ENCODE data around the gene IPPK. TPM values are rescaled to one million over a fixed set of nuclear protein-coding genes. Genes with fewer than 3 reads are reported as not detected.

The IPPK gene
- total RNA-seq, 1 donor from 2014 or later = 39.5 TPM

DNA sequence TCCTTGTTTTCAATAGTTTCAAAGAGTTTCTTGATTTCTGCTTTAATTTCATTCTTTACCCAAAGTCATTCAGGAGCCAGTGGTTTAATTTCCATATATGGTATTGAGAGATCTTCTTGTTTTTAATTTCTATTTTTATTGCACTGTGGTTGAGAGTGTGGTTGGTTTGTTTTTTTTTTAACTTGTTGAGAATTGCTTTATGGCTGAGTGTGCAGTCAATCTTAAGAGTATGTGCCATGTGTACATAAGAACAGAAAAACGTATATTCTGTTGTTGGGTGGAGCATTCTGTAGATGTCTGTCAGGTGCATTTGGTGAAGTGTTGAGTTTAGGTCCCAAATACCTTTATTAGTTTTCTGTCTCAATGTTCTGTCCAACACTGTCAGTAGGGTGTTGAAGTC, 26.7 kb upstream of the IPPK start:
- no peak for DNase-seq (ENCODE audit: extremely low spot score in 2 of 2)
- TF ChIP-seq POLR2AphosphoS5 (IDR thresholded peaks at IDR 0.05; ENCODE audit: insufficient read depth in 1 of 2, low read depth in 1 of 2) = no peak
- TF ChIP-seq, protein P1, sequence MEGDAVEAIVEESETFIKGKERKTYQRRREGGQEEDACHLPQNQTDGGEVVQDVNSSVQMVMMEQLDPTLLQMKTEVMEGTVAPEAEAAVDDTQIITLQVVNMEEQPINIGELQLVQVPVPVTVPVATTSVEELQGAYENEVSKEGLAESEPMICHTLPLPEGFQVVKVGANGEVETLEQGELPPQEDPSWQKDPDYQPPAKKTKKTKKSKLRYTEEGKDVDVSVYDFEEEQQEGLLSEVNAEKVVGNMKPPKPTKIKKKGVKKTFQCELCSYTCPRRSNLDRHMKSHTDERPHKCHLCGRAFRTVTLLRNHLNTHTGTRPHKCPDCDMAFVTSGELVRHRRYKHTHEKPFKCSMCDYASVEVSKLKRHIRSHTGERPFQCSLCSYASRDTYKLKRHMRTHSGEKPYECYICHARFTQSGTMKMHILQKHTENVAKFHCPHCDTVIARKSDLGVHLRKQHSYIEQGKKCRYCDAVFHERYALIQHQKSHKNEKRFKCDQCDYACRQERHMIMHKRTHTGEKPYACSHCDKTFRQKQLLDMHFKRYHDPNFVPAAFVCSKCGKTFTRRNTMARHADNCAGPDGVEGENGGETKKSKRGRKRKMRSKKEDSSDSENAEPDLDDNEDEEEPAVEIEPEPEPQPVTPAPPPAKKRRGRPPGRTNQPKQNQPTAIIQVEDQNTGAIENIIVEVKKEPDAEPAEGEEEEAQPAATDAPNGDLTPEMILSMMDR (IDR thresholded peaks at IDR 0.05) = no peak
- TF ChIP-seq POLR2A (IDR thresholded peaks at IDR 0.05) = no peak
- no peaks in the 10 kb centered on the region for H3K27me3 ChIP-seq
- H3K9me3 ChIP-seq = no peaks in the 10 kb centered on the region
- no peaks in the 10 kb centered on the region for H3K4me1 ChIP-seq
- intact Hi-C loops (cut with DNase I) = no loop called here
- H3K4me3 ChIP-seq = no peak overlapping the region
- no peaks in the 10 kb centered on the region for H3K36me3 ChIP-seq
- H3K27ac ChIP-seq = no peak overlapping the region

DNA sequence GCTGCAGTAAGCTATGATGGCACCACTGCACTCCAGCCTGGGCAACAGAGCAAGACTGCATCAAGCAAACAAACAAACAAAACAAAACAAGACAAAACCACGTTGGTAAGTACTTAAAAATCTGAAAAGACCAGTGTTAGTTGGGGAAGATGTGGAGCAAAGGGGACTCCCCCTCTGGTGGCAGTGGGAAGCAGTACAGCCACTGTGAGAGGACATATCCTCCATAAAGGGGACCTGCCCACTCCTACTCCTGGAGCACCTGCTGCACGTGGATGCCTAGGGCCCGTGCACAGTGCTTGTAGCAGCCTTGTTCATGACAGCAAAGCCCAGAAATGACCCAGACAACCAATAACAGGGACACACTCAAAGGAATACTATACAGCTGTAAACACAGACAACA, 17.0 kb upstream of the IPPK start:
- TF ChIP-seq POLR2AphosphoS5 (IDR thresholded peaks at IDR 0.05; ENCODE audit: insufficient read depth in 1 of 2, low read depth in 1 of 2) (no peak), POLR2A (IDR thresholded peaks at IDR 0.05) (no peak)
- TF ChIP-seq, protein P1 (IDR thresholded peaks at IDR 0.05) = no peak
- Histone ChIP-seq H3K27ac (no peak overlapping the region), H3K9me3 (no peaks in the 10 kb centered on the region), H3K36me3 (no peaks in the 10 kb centered on the region), H3K27me3 (no peaks in the 10 kb centered on the region), H3K4me1 (peaks cover 2% of the 10 kb centered on the region), H3K4me3 (no peak overlapping the region)
- intact Hi-C loops (cut with DNase I) = no loop called here
- no peak for DNase-seq (ENCODE audit: extremely low spot score in 2 of 2)

DNA sequence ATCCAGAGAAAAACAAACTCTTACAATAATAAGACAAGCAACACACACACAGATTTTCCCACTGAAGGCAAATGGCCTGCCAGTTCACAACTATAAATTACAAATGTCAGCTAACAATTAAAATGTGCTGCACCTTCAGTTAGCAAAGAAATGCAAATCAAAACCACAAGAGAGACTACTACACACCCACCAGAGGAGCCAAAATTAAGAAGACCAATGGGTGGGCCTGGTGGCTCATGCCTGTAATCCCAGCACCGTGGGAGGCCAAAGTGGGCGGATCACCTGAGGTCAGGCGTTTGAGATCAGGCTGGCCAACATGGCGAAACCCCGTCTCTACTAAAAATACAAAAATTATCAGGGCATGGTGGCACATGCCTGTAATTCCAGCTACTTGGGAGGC, 15.1 kb upstream of the IPPK start:
- no peaks in the 10 kb centered on the region for H3K36me3 ChIP-seq
- DNase-seq (ENCODE audit: extremely low spot score in 2 of 2) = no peak
- H3K4me1 ChIP-seq = peaks cover 12% of the 10 kb centered on the region
- intact Hi-C loops (cut with DNase I) = no loop called here
- TF ChIP-seq POLR2A (IDR thresholded peaks at IDR 0.05) (no peak), POLR2AphosphoS5 (IDR thresholded peaks at IDR 0.05; ENCODE audit: insufficient read depth in 1 of 2, low read depth in 1 of 2) (no peak)
- TF ChIP-seq, protein P1 (IDR thresholded peaks at IDR 0.05) = no peak
- H3K4me3 ChIP-seq = no peak overlapping the region
- no peaks in the 10 kb centered on the region for H3K27me3 ChIP-seq
- H3K27ac ChIP-seq = no peak overlapping the region
- no peaks in the 10 kb centered on the region for H3K9me3 ChIP-seq

DNA sequence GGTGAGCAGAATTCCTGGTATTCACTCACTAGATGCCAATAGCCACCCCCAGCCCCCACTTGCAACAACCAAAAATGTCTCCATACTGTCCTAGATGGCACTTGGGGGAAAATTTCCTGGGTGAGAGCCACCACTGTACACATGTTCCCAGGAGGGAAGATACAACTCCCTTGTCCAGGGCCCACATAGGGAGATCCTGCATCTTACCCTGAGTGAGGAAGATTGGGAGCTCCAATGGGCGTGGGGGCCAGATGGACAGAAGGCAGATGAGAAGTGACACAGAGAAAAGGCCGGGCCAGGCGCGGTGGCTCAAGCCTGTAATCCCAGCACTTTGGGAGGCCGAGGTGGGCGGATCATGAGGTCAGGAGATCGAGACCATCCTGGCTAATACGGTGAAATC, 12.3 kb upstream of the IPPK start:
- Histone ChIP-seq H3K36me3 (no peaks in the 10 kb centered on the region), H3K27ac (peak overlapping the region; percentile 64), H3K9me3 (no peaks in the 10 kb centered on the region), H3K4me1 (peaks cover 12% of the 10 kb centered on the region), H3K27me3 (no peaks in the 10 kb centered on the region), H3K4me3 (no peak overlapping the region)
- DNase-seq (ENCODE audit: extremely low spot score in 2 of 2) = no peak
- intact Hi-C loops (cut with DNase I) = no loop called here
- no peak for TF ChIP-seq POLR2A (IDR thresholded peaks at IDR 0.05)
- TF ChIP-seq, protein P1 (IDR thresholded peaks at IDR 0.05) = no peak
- no peak for TF ChIP-seq POLR2AphosphoS5 (IDR thresholded peaks at IDR 0.05; ENCODE audit: insufficient read depth in 1 of 2, low read depth in 1 of 2)

DNA sequence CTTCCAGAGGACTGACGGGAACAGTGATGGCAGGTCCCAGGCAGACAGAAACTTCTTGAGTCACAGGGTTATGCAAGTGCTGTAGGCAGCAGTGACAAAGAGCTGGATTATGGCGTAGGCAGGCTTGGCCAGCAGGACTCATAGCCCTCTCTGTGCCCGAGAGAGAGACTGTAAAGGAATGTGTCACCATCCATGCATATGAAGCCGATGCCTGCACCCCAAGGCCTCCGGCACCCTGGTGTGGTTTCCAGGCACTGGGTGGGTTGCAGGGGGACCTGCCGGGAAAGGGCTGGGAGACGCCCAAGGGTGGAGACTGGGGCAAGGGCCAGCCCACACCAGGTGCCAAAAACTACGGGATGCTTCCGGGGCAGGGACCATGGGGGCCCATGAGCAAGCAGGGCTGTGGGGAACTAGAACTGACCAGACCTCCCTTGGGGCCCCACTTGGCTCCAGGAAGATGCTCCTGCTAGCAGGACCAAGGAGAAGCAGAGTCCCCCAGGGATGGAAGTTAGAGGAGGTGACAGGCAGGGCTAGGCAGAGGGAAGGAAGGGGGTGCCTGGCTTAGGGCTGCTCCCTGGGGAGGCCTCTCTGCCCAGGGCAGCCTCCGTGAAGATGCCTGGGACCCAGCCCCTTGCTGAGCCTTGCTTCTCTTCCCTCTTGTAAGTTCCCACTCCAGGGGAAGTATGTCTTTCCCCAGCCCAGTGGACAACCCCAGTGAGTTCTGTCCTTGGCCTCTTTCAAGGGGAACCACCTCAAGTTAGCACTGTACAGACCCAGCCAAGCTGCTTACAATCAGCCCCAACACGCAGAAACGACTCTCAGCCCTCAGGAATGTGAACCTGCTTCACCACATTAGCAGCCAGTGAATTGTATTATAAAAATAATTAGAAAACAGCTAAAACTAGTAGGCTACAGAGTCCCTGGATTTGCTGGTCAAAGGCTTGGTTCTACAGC, 10.5 kb upstream of the IPPK start:
- Histone ChIP-seq H3K9me3 (no peaks in the 10 kb centered on the region), H3K36me3 (no peaks in the 10 kb centered on the region), H3K4me3 (no peak overlapping the region), H3K4me1 (peaks cover 12% of the 10 kb centered on the region), H3K27me3 (no peaks in the 10 kb centered on the region), H3K27ac (peak overlapping the region; percentile 64)
- DNase-seq (ENCODE audit: extremely low spot score in 2 of 2) = no peak
- TF ChIP-seq POLR2AphosphoS5 (IDR thresholded peaks at IDR 0.05; ENCODE audit: insufficient read depth in 1 of 2, low read depth in 1 of 2) = peak; percentile 47 to 62
- no peak for TF ChIP-seq POLR2A (IDR thresholded peaks at IDR 0.05)
- intact Hi-C loops (cut with DNase I) = no loop called here
